NCI-H1436 (cell line): ENCODE data around the gene LAMA2.

Source experiments
- DNase-seq: peaks from one replicate; lab custom pipeline; 2025; lab: John Stamatoyannopoulos, UW

LAMA2 gene

DNA sequence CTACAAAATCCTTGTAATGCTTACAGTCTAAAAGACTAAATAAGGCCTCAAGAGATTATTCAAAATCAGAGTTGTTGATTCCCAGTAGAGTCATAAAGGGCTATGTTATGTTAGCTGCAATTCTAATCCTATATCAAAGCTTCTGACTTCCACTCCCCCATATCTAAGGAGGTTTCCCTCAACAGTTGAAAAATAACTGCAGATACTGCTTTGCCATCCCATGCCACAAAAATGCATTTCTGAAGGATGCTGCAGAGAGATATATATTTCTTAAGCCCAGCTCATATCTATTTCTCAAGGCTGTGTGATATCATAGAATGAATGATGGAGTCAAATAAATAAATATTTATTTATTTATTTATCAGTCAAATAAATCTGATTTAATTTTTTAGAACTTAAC lies 332.3 kb downstream of the LAMA2 start:
- DNase-seq, result no peak

- DNase-seq, result no peak
These were observed 333.1 kb downstream of the LAMA2 start for GRCh38 chr6:129215916-129216520.

DNA sequence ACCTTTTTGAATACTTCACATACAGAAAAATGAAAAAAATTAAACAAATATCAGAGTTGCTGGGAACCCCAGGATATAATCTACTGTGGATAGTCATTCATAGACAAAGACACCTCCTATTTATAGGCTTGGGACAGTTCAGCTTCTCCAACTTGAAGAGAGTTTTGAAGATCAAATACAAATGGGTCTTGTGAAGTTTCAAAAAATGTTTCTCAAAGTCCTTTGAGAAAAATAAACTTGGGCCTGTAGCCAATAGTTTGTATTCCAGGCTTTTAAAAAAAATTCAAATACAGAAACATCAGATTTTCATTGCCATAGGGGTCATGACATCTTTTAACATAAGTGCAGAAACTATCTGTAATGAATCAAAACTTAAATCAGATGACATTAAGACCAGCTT lies 334.8 kb downstream of the LAMA2 start:
- no peak for DNase-seq

DNA sequence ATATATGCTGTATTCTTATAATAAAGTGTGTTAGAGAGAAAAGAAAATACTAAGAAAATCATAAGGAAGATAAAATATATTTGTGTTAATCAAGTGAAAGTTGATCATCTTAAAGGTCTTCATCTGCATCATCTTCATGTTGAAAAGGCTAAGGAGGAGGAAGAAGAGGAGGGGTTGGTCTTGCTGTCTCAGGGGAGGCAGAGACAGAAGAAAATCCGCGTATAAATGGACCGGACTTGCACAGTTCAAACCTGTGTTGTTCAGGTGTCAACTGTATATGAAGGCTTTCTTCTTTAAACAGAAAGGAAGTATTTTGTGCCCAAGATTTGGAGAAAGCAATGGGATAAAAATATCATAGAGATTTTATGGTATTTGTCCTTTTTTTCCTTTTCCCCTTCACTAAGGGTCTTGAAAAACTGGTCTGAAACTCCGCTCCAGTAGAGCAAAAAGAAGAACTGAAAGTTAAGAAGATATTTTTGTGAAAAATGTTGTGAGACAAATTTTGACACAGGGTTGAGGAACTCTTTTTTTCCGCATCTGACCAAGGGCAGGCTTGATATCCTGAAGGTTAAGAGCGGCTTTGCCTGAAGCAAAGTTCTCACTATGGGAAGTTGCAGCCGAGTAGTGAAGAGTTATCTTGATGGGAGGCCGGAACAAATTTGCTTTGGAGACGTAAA lies 350.7 kb downstream of the LAMA2 start:
- no peak for DNase-seq

GRCh38 chr6:129235167-129236000 lies 352.4 kb downstream of the LAMA2 start:
- DNase-seq, result no peak

- DNase-seq, result no peak
These were observed 353.1 kb downstream of the LAMA2 start for GRCh38 chr6:129236001-129236517.

GRCh38 chr6:129238991-129239390 lies 356.1 kb downstream of the LAMA2 start:
- DNase-seq, result no peak

DNA sequence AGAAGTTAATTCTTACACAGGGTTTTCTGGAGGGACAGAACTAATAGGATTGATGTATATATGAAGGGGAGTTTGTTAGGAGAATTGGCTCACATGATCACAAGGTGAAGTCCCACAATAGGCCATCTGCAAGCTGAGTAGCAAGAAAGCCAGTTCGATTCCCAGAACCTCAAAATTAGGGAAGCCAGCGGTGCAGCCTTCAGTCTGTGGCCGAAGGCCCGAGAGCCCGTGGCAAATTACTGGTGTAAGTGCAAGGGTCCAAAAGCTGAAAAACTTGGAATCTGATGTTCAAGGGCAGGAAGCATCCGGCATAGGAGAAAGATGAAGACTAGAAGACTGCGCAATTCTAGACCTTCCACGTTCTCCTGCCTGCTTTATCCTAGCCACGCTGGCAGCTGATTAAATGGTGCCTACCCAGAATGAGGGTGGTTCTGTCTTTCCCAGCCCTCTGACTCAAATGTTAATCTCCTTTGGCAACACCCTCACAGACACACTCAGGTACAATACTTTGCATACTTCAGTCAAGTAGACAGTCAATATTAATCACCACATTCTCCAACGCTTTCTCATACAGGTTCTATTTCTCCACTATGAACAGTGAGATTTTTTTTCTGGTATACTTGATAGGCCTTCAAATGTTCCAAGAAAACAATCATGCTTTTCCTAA lies 357.0 kb downstream of the LAMA2 start:
- DNase-seq, result no peak

- DNase-seq, result no peak
These were observed 357.5 kb downstream of the LAMA2 start for GRCh38 chr6:129240492-129240853.

- no peak for DNase-seq
These were observed 359.6 kb downstream of the LAMA2 start for GRCh38 chr6:129242546-129242945.

DNA sequence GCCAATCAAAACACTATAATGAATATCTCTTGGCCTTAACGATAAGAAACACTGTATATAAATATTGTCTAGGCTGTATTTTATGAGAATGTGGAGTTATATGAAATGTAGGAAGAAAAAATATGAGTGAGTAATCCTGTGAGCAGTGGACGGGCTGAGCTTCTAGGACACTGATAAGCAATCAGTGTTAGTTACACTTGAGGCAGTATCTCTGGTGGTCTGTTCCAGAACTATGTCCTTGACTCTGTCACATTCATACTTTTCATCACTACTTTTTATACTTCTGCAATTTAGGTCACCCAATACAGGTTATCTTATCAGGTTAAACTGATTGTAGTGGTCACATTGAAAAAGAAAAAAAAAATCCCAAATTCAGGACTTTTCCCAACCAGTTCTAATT lies 360.4 kb downstream of the LAMA2 start:
- no peak for DNase-seq

GRCh38 chr6:129248946-129249345 lies 366.0 kb downstream of the LAMA2 start:
- no peak for DNase-seq

DNA sequence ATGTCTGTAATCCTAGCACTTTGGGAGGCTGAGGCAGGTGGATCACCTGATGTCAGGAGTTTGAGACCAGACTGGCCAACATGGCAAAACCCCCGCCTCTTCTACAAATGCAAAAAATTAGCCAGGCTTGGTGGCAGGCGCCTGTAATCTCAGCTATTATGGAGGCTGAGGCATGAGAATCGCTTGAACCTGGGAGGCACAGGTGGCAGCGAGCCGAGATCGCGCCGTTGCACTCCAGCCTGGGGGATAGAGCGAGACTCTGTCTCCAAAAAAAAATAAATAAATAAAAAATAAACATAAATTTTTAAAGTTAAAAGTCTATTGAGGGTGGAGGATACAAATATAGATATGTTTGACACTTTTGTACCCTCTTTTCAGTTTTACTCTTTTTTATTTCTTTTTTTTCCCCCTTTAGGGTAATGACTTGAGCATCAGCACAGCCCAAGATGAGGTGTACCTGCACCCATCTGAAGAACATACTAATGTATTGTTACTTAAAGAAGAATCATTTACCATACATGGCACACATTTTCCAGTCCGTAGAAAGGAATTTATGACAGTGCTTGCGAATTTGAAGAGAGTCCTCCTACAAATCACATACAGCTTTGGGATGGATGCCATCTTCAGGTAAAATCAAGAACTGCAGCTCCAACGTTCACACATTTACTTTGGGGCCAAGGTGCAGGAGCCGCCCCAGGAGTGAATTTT lies 368.9 kb downstream of the LAMA2 start:
- no peak for DNase-seq

GRCh38 chr6:129252377-129253071 lies 369.6 kb downstream of the LAMA2 start:
- DNase-seq, result no peak

DNA sequence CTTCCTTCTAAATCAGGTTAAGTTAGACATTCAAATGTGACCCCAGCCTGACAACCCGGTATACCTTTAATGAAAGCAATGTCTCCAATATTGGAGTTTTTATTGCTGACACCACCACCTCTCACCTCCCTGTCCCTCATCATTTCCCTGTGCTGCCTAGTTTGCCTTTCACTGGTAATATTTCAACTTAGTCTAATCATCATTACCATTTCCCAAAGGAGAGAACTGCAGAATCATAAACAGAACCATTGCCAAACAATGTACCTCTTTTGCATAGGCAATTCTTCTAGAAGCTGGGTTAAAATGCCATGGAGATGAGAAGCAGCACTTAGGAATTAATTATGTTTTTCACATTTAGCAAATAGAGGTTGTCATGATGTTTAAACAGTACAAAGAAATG lies 370.3 kb downstream of the LAMA2 start:
- no peak for DNase-seq

GRCh38 chr6:129253727-129254126 lies 370.8 kb downstream of the LAMA2 start:
- DNase-seq, result no peak

DNA sequence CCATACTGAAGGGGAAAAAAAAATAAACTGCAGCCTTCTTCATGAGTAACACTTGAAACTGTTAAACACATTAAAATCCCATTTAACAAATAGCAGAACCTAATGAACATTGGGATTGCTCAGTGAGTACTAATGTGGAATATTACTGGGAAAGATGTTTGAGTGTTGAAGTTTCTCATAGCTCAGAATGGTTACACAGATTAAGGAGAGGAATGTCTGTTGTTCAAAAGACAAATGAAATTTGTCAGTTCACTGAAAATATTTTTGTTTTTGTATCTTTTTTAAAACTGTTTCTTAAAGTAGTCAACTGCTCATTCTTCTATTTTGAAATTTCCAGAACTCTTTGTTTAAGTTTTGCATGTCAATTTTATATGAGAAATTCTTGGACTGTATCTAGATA lies 374.3 kb downstream of the LAMA2 start:
- no peak for DNase-seq

GRCh38 chr6:129262661-129263060 lies 379.7 kb downstream of the LAMA2 start:
- no peak for DNase-seq

- no peak for DNase-seq
These were observed 380.2 kb downstream of the LAMA2 start for GRCh38 chr6:129263176-129263575.

- no peak for DNase-seq
These were observed 381.6 kb downstream of the LAMA2 start for GRCh38 chr6:129264480-129265045.

GRCh38 chr6:129267028-129267427 lies 384.1 kb downstream of the LAMA2 start:
- DNase-seq, result peak; percentile 47
